Right ventricle myocardium superior (tissue), 1 donor: ENCODE measurements around the gene ANAPC16. TPM values are rescaled to one million over a fixed set of nuclear protein-coding genes. Genes with fewer than 3 reads are reported as not detected.
"Not testable (repeated sequence)": the region's sequence is repeated elsewhere in the genome, so short reads cannot be mapped to it uniquely, and the experiment has no call there.

Experiments
- ATAC-seq: fragments of 200-7000 bp; cut with Tn5 transposase; one replicate; pipeline ENCODE4 v1.9.1; 2020; ENCODE audit warnings: mild to moderate bottlenecking; ENCODE audit not compliant: poor library complexity
- DNase-seq: peaks from one replicate; pipeline ENCODE4 v3.0.0-alpha.2; 2020
- intact Hi-C: fragments of 100-400 bp; cut with DNase I; formaldehyde crosslinking; loops from one replicate; pipeline ENCODE4 v1.11.2; 2022
- total RNA-seq: library from RNA; stranded (reverse); fragmentation: NEBNext Ultra II Directional; extraction: Animal tissue kit (Norgen Biotek cat#: 25700); gene quantifications from one replicate; pipeline ENCODE4 v1.2.1, GENCODE V29; 2021
- donor health status: DM: no; HTN: yes; CAD: no; lungs with severe emphysema.

The ANAPC16 gene
- total RNA-seq, 1 donor from 2014 or later: 242 TPM

DNA sequence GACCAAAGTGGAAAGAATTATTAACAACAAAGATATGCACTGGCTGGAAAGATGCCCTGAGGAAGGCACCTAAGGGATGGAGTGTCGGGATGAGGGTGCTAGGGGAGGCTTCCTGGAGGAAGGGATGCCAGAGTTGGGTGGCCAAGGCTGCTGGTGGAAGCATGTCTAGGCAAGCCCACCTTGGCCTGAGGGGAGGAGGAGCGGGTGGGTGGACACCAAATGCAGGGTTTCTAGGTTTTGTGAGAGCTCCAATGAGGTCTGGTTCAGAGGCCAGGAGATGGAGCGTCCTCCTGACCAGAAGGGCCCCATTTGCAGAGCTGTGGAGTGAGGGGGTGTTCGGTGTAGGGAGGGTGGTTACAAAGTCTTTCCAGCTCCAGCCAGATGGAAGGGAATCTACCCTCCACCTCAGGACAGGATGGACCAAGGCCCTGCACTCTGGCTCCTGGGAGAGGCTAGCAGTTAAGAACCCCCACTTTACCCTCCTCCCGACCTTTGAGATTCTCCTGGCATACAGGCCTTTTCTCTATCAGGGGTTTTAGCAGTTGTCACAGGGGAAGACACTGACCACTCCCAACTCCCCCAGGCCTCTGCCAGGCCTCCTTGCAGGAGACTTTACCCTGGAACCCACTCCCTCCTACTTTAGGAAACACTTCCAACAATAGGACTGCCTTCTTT is 54.9 kb downstream of the ANAPC16 start:
- intact Hi-C loops: loop anchor here (10.0 kb wide), 1 partner anchor 54 kb away; no protein-coding TSS in a partner anchor
- DNase-seq (no peak), ATAC-seq (no peak)

DNA sequence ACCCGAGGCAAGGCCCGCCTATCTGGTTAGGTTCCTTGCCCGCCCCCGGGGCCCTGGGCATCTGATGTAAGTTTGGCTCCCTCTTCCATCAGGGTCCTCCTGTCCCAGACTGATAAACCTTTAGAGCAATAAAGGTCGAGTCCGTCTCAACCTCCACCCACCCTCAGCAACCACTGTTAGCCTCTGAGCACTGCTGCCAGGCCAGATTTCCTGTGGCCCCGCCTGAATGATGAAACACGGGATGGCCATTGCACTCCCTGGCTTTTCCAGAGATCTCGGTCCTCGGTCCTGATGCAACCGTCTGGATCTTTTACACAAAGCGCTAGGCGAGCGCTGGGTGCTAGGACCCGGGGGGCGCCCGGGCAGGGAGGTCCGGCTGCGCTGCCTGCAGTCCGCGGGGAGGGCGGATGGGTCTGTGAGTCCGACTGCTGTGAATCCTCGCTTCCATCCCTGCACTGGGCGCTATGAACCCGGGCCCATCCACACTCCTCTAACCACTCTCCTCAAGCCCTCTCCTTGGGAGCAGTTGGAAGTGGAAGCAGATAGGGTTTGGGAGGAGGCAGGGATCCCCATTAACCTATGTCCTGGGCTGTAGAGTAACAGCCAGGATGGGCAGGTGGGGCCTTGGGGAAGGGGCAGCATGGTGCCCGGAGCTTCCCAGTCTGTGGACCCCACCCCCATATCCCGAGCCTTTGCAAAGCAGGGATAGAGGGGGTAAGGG is 57.0 kb downstream of the ANAPC16 start:
- intact Hi-C loops: loop anchor here (2.0 to 10.0 kb wide), 2 partner anchors 52 to 56 kb away; partner anchors contain the start of genes ANAPC16 and ASCC1
- ATAC-seq (peak; percentile 74), DNase-seq (peak; percentile 94)

DNA sequence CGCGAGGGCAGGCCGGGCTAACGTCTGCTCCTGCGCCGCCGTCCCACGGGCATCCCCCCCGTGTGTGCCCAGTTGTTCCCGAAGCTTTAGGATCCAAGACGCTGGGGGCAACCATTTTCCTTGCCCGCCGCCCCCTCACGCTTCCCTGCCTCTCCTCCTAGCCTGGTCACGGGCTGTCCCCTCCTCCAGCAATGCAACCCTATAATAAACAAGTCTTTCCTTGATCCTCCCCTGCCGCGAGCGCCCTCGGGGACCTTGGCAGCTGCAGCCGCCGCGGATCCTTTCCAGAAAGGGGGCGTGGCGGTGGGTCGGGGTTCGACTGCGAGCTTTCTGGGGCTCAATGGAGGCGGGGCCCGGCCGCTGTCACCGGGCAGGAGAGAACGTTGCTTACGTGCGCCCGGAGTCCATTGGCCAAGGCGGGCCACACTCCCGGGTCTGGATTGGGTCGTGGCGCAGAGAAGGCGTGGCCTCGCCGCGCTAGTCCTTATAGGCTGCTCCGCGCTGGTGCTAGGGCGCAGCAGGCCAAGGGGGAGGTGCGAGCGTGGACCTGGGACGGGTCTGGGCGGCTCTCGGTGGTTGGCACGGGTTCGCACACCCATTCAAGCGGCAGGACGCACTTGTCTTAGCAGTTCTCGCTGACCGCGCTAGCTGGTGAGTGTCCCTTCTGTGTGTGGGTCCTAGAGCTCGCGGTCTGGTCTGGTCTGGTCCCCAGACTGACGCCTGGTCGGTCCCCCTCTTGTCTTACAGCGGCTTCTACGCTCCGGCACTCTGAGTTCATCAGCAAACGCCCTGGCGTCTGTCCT is 57.8 kb downstream of the ANAPC16 start, which contains the start of gene DDIT4:
TSS of gene DDIT4 (plus strand) at position 515 of the 803 bp plus-strand sequence. CDS start 293 bp downstream, outside the sequence.
- DNase-seq: peak; percentile 100
- ATAC-seq: peak; percentile 90
- intact Hi-C loops: loop anchor here (2.0 to 10.0 kb wide), 2 partner anchors 51 to 57 kb away; partner anchors contain the start of genes ANAPC16 and ASCC1

DNA sequence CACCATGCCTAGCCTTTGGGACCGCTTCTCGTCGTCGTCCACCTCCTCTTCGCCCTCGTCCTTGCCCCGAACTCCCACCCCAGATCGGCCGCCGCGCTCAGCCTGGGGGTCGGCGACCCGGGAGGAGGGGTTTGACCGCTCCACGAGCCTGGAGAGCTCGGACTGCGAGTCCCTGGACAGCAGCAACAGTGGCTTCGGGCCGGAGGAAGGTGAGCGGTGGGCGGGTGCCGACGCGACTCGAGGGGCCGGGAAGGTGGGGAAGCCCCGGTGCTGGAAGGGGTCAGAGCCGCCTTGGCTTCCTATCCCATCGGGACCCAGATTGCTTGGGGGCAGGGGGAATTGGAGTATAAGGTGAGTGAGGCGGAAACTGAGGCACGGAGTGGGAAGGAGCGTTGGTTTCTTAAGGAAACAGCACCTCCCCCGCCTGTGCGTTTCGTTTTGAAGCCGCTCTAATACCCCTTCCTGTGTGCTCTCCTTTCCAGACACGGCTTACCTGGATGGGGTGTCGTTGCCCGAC is 58.5 kb downstream of the ANAPC16 start:
- ATAC-seq (peak; percentile 1), DNase-seq (no peak)
- intact Hi-C loops: loop anchor here (10.0 kb wide), 1 partner anchor 51 kb away; no protein-coding TSS in a partner anchor

DNA sequence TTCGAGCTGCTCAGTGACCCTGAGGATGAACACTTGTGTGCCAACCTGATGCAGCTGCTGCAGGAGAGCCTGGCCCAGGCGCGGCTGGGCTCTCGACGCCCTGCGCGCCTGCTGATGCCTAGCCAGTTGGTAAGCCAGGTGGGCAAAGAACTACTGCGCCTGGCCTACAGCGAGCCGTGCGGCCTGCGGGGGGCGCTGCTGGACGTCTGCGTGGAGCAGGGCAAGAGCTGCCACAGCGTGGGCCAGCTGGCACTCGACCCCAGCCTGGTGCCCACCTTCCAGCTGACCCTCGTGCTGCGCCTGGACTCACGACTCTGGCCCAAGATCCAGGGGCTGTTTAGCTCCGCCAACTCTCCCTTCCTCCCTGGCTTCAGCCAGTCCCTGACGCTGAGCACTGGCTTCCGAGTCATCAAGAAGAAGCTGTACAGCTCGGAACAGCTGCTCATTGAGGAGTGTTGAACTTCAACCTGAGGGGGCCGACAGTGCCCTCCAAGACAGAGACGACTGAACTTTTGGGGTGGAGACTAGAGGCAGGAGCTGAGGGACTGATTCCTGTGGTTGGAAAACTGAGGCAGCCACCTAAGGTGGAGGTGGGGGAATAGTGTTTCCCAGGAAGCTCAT is 59.0 kb downstream of the ANAPC16 start:
- ATAC-seq (peak; percentile 32), DNase-seq (peak; percentile 83)
- intact Hi-C loops: loop anchor here (10.0 kb wide), 1 partner anchor 50 kb away; no protein-coding TSS in a partner anchor

DNA sequence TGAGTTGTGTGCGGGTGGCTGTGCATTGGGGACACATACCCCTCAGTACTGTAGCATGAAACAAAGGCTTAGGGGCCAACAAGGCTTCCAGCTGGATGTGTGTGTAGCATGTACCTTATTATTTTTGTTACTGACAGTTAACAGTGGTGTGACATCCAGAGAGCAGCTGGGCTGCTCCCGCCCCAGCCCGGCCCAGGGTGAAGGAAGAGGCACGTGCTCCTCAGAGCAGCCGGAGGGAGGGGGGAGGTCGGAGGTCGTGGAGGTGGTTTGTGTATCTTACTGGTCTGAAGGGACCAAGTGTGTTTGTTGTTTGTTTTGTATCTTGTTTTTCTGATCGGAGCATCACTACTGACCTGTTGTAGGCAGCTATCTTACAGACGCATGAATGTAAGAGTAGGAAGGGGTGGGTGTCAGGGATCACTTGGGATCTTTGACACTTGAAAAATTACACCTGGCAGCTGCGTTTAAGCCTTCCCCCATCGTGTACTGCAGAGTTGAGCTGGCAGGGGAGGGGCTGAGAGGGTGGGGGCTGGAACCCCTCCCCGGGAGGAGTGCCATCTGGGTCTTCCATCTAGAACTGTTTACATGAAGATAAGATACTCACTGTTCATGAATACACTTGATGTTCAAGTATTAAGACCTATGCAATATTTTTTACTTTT is 59.7 kb downstream of the ANAPC16 start:
- no peak for DNase-seq
- intact Hi-C loops: loop anchor here (10.0 kb wide), 1 partner anchor 49 kb away; no protein-coding TSS in a partner anchor
- no peak for ATAC-seq

DNA sequence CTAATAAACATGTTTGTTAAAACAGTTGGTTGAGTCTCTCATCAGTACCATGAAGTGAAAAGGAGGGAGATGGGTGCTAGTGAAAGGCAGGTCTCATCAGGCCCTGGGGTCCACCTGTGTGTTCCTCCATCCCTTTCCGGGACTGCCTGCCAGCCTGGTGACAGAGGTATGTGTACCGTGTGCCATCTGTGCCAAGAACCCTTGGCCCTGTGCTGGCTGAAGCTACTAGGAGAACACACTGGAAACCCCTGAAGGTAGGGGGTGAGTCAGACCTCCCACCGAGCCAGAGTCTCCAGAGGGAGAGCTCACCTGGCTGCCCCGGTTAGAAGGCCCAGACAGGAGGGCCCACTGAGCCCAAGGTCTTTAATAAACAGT is 60.2 kb downstream of the ANAPC16 start:
- ATAC-seq (no peak), DNase-seq (no peak)
- intact Hi-C loops: loop anchor here (10.0 kb wide), 1 partner anchor 49 kb away; no protein-coding TSS in a partner anchor

DNA sequence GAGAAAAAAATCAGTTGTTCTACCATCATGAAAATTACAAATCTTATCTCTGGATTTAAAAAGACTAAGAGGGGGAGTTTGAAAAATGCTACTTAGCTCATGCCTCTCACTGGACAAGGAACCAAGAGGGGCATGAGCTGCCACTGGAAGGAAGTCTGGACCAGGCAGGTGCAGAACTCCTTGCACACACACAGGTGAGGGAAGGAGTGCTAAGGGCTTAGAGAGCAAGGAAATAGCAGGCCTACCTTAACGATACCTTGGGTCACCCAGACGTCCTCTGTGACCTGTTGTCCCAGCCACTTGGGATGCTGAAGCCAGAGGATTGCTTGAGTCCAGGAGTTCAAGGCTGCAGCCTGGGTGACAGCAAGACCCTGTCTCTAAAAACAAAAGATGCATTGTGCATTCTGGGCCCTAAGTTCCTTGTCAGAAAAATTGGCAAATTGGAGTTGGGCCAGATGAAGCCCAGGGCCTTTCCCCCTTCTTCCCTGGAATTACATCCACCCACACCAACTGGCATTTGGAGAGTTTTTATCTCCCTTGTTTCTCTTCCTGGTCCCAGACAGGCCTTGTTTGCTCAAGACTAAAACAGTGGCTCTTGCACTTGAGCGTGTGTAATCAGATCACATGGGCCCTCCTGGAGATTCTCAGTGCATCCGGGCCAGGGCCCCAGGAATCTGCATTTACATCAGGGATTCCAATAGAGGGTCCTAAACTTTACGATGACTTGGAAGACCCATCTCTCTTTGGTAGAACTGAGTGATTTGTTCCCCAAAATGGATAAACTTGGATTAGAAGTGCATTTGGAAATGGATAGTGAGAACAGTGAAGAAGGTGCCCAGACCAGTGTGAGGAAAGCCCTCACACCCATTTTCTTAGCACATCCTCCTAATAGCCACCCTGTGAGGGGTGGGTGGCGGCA is 60.9 kb downstream of the ANAPC16 start:
- ATAC-seq (no peak), DNase-seq (no peak)
- intact Hi-C loops: loop anchor here (10.0 kb wide), 1 partner anchor 48 kb away; no protein-coding TSS in a partner anchor

DNA sequence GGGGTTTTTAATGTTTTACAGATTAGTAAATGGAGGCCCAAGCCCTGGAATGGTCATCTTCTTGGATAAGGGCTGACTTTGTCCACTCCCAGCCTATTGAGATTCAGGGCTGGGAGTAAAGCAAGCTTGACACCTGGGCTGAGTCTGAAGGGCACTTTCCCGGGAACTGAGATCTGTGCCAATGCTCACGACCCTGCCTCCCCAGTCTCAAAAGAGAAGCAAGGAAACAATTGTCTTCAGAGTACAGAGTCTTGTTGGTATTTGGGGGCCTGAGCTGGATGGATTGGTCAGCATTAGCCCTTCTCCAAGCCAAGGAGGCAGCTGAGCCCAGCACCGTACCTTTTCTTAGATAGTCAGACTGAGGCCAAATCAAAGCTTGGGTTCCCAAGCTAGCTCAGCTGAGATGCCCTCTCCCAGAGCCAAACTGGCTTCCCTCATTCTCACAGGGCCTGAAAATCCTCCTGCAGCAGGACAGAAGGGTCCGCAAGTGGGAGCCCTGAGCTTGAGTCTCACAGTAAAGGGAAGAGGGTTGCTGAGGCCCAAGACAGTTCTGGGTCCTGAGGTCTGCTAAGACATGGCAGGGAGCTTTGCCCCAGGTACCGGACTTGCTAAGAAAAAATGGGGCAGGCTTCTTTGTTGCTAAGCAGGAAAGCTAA is 61.7 kb downstream of the ANAPC16 start:
- intact Hi-C loops: loop anchor here (10.0 kb wide), 1 partner anchor 47 kb away; no protein-coding TSS in a partner anchor
- ATAC-seq (no peak), DNase-seq (no peak)

DNA sequence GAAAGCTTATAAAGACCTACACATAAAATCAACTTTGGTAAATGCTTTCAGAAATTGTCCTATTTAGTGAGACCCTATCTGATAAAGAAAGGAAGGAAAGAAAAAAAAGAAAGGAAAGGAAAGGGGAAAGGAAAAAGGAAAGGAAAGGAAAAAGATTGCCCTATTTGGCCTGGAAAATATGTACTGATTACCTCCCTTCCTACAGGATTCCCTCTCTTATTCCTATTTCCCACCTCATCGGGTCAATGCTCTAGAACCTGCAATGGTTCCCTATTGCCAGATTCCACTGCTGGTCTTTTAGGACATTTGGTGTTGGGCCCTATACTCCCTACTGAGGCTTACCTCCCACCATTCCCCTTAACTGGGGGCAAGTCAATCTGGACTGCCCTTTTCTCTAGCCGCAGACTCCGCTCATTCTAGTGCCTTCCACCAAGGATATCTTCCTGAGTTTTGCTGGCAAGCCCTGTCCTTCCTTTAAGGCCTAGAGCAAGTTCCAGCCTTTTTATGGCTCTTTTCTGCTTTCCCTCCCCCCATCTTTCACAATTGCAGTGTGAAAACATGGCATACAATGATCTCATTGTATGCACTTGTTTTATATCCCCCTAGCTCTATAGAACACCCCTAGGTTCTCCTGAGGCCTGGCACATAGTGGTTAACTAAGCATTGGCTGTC is 62.3 kb downstream of the ANAPC16 start:
- no peak for DNase-seq
- intact Hi-C loops: loop anchor here (10.0 kb wide), 1 partner anchor 47 kb away; no protein-coding TSS in a partner anchor
- ATAC-seq: no peak

DNA sequence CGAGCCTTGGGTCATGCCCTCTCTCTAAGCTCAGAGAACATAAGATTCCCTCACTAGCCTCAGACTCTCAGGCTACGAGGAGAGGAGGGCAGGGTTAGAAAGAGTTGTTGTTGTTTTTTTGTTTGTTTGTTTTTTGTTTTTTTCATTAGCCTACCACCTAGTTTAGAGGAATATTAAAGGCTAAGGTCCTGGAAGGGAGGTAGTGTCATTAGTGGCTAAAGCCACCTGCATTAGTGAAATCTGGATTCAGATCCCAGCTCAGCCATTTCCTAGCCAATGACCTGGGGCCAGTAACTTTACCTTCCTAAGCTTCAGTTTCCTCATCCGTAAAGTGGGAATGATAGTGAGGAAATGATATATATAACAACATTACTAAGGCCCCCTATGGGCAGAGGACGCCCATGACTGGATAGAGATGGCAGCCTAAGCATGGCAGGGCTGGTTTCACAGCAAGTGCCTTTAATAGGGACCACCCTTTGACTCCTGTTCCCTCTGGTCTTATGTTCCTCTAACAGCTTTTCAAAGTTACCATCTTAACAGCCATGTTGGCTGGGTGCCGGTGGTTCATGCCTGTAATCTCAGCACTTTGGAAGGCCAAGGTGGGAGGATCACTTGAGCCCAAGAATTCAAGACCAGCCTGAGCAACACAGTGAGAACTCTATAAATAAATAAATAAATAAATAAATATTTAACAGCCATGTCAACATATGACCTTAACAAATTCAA is 63.0 kb downstream of the ANAPC16 start:
- ATAC-seq (no peak), DNase-seq (no peak)
- intact Hi-C loops: loop anchor here (10.0 kb wide), 1 partner anchor 46 kb away; no protein-coding TSS in a partner anchor

DNA sequence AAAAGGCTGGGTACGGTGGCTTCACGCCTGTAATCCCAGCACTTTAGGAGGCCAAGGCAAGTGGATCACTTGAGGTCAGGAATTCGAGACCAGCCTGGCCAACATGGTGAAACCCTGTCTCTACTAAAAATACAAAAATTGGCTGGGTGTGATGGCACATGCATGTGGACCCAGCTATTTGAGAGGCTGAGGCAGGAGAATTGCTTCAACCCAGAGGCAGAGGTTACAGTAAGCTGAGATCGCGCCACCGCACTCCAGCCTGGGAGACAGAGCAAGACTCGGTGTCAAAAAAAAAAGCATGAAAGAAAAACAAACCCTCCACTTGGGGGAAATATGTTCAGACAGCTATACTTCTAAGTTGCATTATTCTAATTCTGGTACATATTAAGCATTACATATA is 63.8 kb downstream of the ANAPC16 start:
- intact Hi-C loops: loop anchor here (10.0 kb wide), 1 partner anchor 45 kb away; no protein-coding TSS in a partner anchor
- DNase-seq, ATAC-seq: not testable (repeated sequence)

DNA sequence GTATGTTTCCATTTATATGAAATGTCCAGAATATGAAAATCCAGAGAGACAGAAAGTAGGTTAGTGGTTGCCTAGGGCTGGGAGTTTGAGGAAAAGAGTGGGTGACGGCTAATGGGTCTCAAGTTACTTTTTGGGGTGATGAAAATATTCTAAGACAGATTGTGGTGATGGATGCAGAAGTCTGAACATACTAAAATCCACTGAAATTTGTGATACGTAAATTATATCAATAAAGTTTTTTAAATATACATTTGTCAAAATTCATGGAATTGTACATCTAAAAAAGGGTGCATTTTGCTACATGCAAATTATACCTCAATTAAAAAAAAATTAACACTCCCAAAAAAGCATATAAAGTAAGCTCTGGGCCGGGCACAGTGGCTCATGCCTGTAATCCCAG is 67.3 kb downstream of the ANAPC16 start:
- no peak for ATAC-seq

More for the DNA sequence above, 67.3 kb downstream of the ANAPC16 start:
- no peak for DNase-seq
- intact Hi-C loops: no loop called here
